Nucleus accumbens (tissue), 56 donors: ENCODE measurements around the gene LAMA3.
"Not testable (repeated sequence)": the region's sequence is repeated elsewhere in the genome, so short reads cannot be mapped to it uniquely, and the experiment has no call there.

ENCODE experiments used
- DNase-seq, 56 donors: peaks; one replicate each; lab custom pipeline; 2025; lab: John Stamatoyannopoulos, UW

LAMA3 gene

GRCh38 chr18:23725827-23726661 is 36.8 kb downstream of the LAMA3 start:
- DNase-seq = no peak

DNA sequence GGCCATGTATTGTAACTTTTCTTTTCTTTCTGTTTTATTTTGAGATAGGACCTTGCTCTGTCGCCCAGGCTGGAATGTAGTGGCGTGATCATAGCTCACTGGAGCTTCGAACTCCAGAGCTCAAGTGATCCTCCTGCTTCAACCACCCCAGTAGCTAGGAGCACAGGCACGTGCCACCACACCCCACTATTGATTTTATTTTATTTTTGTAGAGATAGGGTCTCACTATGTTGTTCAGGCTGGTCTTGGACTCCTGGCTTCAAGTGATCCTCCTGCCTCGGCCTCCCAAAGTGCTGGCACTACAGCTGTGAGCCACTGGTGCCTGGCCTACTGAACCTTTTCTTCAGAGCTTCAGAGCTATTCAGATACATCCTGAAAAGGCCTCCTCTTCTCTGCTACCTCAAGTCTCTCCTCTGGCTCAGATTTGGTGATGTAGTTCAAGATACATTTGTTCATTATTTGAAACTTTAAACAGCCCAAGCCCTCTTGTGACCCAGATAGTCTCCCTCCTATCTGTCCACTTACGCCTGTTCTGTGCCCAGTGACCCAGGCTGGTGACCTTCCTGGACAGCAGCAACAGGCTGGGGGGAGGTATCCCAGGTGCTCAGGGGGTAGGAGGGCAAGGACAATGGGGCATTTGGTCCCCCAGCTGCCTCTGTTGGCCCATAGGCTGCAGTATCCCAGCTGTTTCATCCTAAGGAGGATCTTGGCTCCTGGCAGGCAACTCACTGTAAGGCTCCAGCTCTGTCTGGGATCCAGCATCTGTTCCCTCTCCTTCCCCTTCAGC is 38.6 kb downstream of the LAMA3 start:
- DNase-seq = no peak

DNA sequence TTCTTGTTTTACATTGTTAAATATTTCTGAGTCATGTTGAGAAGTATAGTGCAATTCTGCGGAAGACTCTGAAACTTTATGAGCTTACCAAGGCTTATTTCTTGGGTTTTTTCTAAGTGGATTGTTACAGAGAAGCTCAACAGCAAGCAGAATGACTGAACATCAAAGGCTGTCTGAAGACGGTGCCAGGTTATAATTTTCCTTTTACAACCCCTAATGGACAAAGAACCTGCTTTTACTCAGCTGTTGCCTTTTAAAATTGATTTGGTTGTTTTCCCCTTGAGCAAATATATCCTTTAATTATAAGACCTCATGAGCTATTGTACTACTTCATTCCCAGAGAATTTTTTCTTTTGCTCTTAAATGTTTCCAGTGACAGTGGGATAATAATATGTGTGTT is 41.6 kb downstream of the LAMA3 start:
- no peak for DNase-seq

- DNase-seq = no peak
Observed at GRCh38 chr18:23731861-23732260, 42.6 kb downstream of the LAMA3 start.

DNA sequence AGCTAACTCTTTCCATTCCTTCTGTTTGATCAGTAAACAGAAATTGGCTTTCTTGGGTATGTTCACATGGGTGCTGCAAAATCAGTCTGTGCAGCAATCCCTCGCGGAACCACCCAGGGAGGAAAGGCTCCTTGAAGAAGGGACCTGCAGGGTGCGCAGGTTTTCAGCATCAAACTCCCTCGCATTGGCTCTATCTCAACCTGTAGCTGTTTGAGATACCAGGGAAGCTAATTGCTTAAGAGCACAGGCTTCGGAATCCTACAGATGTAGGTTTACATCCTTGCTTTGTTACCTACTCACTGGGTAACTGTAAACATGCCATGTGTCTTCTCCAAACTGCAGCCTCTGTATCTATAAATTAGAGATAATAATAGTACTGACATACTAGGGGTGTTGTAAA is 43.2 kb downstream of the LAMA3 start:
- DNase-seq = no peak

DNA sequence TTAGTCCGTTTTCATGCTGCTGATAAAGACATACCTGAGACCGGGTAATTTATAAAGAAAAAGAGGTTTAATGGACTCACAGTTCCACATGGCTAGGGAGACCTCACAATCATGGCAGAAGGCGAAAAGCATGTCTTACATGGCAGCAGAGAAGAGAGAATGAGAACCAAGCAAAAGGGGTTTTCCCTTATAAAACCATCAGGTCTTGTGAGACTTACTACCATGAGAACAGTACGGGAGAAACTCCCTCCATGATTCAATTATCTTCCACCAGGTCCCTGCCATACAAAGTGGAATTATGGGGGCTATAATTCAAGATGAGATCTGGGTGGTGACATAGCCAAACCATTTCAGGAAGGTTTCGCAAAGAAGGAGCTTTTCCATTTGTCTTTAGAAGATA is 44.0 kb downstream of the LAMA3 start:
- DNase-seq = not testable (repeated sequence)

- no peak for DNase-seq
Observed at GRCh38 chr18:23733895-23734294, 44.6 kb downstream of the LAMA3 start.

GRCh38 chr18:23735021-23735464 is 45.8 kb downstream of the LAMA3 start:
- DNase-seq = no peak

DNA sequence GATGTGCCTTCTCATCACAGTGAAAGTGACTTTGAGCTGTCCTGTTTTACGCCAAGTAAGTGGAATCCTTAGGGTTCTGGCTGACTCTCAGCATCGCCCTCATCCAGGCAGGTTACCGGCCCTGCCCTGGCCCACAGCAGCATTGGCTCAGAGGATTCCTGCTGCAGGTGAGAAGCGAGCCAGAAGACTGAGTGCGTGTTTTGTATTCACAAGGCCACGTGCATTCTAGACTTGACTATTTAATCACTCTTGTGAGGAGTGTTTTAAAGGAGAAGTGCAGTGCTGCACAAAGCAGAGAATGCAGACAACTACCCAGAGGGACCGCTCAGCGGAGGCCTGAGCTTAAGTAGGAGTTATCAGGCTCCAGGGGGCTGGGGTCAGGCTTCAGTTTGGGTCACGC is 48.3 kb downstream of the LAMA3 start:
- DNase-seq = no peak

GRCh38 chr18:23738151-23738550 is 48.9 kb downstream of the LAMA3 start:
- DNase-seq = no peak

DNA sequence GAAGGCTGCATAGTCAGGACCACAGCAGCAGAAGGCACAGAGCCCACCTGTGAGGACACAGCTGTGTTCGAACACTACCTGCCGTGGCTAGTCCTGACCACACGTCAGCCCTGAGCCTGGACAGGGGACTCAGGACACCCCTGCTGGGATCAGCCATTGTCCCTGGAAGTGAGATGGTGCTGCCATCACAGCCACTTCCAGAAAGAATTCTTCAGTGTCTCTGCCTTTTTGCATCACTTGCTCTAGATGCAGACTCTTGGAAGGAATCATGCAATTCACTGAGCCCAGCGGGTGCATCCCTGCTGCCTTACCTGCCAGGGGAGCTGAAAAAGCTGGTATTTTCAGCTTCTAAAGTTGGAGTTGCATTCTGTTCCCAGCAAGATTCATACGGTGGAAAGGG is 49.3 kb downstream of the LAMA3 start:
- no peak for DNase-seq

DNA sequence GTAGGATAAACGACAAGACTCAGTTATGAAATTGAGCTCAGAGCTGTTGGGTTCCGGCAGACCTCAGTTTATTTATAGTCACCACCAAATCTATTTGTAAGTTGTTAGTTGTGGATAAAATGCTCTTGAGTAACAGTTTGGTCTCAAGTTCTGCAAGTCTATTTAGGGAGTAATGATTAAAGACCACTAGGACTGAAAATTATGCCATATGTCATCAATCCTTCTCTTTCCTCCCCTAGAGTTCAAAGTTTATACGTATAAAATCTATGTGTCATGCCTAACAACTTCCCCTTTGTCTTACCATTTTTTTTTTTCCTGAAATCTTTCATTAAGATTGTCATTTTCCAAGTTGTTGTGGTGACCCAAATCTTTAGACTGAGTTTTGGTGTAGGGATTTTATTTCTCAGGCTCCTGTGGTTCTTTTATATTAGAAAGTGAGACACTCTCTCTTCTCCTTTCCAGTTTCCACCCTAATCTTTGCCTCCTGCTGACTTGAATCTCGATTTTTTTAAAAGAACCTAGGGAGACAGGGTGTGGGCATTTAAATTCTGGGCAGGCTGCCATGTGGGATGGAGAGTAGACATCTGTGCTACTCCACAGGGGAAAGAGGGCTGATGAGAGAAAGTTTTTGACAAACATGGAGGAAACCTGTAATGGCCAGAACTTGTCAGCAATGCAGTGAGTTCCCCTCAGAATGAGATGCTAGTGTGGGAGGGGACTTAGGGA is 51.0 kb downstream of the LAMA3 start:
- DNase-seq = no peak

GRCh38 chr18:23741967-23742366 is 52.7 kb downstream of the LAMA3 start:
- DNase-seq = not testable (repeated sequence)

DNA sequence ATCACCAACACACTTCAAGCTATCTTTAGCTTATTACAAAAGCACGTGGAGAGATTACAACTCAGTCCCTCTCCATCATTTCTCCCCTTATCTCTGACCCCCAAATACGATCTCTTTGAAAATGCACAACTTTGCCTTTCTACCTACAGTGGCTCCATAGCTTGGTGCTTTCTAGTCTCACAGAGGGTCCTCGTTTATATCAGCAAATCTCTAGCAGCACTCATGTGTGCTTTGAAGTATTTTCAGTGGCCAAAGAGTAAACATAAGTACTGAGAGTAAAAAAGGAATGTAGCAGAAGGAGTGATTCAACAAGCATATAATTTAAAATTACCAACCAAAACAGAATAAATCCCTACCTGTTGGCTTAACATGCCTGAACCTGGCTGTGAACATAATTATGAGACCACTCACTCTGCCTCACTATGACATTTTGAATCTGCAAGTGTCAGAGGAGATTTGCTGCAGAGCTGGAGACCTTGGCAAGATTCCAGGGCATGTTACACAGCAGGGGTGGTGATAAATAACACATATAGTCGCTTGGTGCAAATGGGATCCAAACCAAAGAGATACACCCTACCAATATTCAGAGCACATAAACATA is 54.6 kb downstream of the LAMA3 start:
- DNase-seq = no peak

DNA sequence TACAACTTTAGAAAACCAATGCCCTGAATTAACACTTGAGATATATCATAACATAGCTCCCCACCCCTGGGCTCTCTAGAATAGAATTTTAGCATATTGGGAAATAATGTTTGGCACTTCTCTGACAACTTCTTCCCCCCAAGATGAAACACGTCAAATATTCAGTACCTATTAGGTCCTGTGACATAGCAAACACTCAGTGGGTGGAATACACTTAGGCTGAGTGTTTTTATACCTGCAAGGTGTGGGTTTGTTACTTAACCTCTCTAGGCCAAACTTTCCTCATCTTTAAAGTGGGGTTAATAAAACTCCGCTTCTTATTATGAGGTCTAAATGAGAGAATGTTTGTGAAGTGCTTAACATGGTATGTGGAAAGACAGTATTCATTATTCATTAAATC is 56.1 kb downstream of the LAMA3 start:
- no peak for DNase-seq

DNA sequence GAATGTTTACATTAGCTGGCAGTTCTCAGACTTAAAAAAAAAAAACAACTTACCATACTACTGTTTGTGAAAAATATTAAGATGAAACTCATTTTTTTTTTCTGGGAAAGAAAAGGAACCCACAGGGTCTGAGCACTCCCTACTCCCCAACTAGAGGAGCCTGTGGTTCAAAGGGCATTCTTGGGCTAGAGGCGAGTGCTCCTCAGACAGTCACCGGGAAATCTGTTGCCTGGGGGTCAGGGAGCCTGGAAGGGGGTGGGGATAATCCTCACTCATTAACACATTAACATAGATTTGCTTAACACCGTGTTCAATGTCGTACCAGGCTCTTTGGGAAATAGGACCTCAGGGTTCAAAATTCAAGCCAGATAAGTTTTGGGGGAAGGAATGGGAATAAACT is 57.6 kb downstream of the LAMA3 start:
- DNase-seq = no peak

DNA sequence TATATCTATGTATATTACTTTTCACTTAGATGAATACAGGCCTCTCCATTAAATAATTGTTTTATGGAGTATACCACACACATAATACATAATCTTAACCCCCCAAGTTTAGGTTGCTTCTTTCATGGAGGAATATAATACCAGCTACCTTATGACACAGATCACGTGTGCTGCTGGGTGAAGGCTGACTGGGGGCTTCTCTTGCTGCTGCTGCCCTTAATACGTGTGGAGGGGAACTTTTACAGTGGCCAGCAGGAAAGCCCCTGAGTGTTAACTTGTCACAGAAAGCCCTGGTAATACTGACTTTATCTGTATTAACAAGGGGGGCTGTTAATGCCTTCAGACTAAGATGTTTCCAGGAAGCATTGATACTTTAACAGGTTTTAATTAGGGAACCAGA is 63.1 kb downstream of the LAMA3 start:
- DNase-seq = no peak

DNA sequence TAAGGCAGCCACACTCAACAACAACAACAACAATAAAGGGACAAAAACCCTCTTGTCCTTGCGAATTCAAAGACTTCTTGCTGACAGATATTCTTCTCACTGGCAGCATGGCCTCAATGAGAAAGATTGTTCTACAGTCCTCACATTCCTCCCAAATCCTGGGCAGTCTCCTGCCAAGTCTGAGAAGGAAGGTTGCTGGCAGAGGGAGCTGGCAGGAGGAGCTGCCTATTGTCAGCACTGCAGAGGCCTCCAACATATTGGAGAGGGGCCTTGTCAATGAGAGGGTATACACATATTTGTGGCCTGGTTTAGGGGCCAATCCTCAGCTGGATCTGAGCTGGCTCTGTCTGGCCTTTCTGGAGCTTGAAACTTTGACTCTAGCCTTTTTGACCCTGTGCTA is 63.5 kb downstream of the LAMA3 start:
- peak in 39 of 56 donors; percentile 1 to 54 (median 15) for DNase-seq

GRCh38 chr18:23756590-23757436 is 67.6 kb downstream of the LAMA3 start:
- DNase-seq = no peak

DNA sequence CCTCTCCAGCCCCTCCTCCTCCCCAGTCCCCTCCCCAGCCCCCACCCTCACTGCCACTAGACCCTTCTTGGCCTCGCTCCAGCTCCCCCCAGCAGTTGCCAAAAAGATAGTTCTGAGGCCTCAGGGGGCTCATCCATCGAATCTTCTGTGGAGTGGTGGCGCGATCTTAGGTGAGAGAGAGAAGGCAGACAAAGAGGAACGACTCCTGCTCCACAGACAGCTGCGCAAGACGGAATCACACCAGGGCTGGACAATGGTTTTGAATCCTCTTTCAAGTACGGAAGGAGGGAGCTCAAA is 68.1 kb downstream of the LAMA3 start:
- DNase-seq = no peak
